ENCODE measurements around the gene TSR3.

Gene TSR3

GRCh38 chr16:1346422-1347285 is 5.0 kb downstream of the TSR3 start:
- no peak overlapping the region for H3K4me3 ChIP-seq (ENCODE audit: severe bottlenecking)
- H3K27me3 ChIP-seq (ENCODE audit: insufficient read depth, poor library complexity, severe bottlenecking), result no peaks in the 10 kb centered on the region
- ATAC-seq (ENCODE audit: low read depth) (no peak), DNase-seq (ENCODE audit: low spot score) (no peak)
- H3K9me3 ChIP-seq (ENCODE audit: severe bottlenecking), result no peaks in the 10 kb centered on the region
- TF ChIP-seq CTCF (IDR thresholded peaks at IDR 0.05; ENCODE audit: poor library complexity, severe bottlenecking), result no peak
- H3K4me1 ChIP-seq (ENCODE audit: insufficient read depth, poor library complexity, severe bottlenecking), result no peaks in the 10 kb centered on the region
- no peak overlapping the region for H3K27ac ChIP-seq (ENCODE audit: poor library complexity, severe bottlenecking)
- peaks cover 14% of the 10 kb centered on the region; the same call in 1 of the 2 replicates for H3K36me3 ChIP-seq (ENCODE audit: low read depth)

- no peaks in the 10 kb centered on the region for H3K4me1 ChIP-seq (ENCODE audit: insufficient read depth, poor library complexity, severe bottlenecking)
- TF ChIP-seq CTCF (IDR thresholded peaks at IDR 0.05; ENCODE audit: poor library complexity, severe bottlenecking), result no peak
- H3K27ac ChIP-seq (ENCODE audit: poor library complexity, severe bottlenecking), result no peak overlapping the region
- H3K36me3 ChIP-seq (ENCODE audit: low read depth), result peaks cover 14% of the 10 kb centered on the region; the same call in 1 of the 2 replicates
- DNase-seq (ENCODE audit: low spot score), result no peak
- H3K4me3 ChIP-seq (ENCODE audit: severe bottlenecking), result no peak overlapping the region
- no peaks in the 10 kb centered on the region for H3K9me3 ChIP-seq (ENCODE audit: severe bottlenecking)
- no peaks in the 10 kb centered on the region for H3K27me3 ChIP-seq (ENCODE audit: insufficient read depth, poor library complexity, severe bottlenecking)
- no peak for ATAC-seq (ENCODE audit: low read depth)
Measured at GRCh38 chr16:1345651-1346421, 5.8 kb downstream of the TSR3 start.

GRCh38 chr16:1345087-1345486 is 6.6 kb downstream of the TSR3 start:
- ATAC-seq (ENCODE audit: low read depth), result no peak
- Histone ChIP-seq H3K9me3 (ENCODE audit: severe bottlenecking) (no peaks in the 10 kb centered on the region), H3K4me1 (ENCODE audit: insufficient read depth, poor library complexity, severe bottlenecking) (no peaks in the 10 kb centered on the region), H3K4me3 (ENCODE audit: severe bottlenecking) (no peak overlapping the region), H3K27me3 (ENCODE audit: insufficient read depth, poor library complexity, severe bottlenecking) (no peaks in the 10 kb centered on the region), H3K36me3 (ENCODE audit: low read depth) (peaks cover 8% of the 10 kb centered on the region; the same call in 1 of the 2 replicates), H3K27ac (ENCODE audit: poor library complexity, severe bottlenecking) (no peak overlapping the region)
- DNase-seq (ENCODE audit: low spot score), result no peak
- TF ChIP-seq CTCF (IDR thresholded peaks at IDR 0.05; ENCODE audit: poor library complexity, severe bottlenecking), result no peak

- no peak for TF ChIP-seq CTCF (IDR thresholded peaks at IDR 0.05; ENCODE audit: poor library complexity, severe bottlenecking)
- ATAC-seq (ENCODE audit: low read depth), result no peak
Measured at GRCh38 chr16:1344499-1344898, 7.2 kb downstream of the TSR3 start.

More at GRCh38 chr16:1344499-1344898, 7.2 kb downstream of the TSR3 start:
- Histone ChIP-seq H3K36me3 (ENCODE audit: low read depth) (peaks cover 2% of the 10 kb centered on the region; the same call in 1 of the 2 replicates), H3K4me1 (ENCODE audit: insufficient read depth, poor library complexity, severe bottlenecking) (no peaks in the 10 kb centered on the region), H3K4me3 (ENCODE audit: severe bottlenecking) (no peak overlapping the region), H3K27ac (ENCODE audit: poor library complexity, severe bottlenecking) (no peak overlapping the region), H3K9me3 (ENCODE audit: severe bottlenecking) (no peaks in the 10 kb centered on the region), H3K27me3 (ENCODE audit: insufficient read depth, poor library complexity, severe bottlenecking) (no peaks in the 10 kb centered on the region)
- DNase-seq (ENCODE audit: low spot score), result no peak

All from RWPE2 (cell line).